PC-3 (cell line): ENCODE data around the gene MAP2K4. TPM values are rescaled to one million over a fixed set of nuclear protein-coding genes. Genes with fewer than 3 reads are reported as not detected.
A peak's percentile ranks its signal among the peaks of the same experiment; 100 is the strongest.
"Not testable (repeated sequence)": the region's sequence is repeated elsewhere in the genome, so short reads cannot be mapped to it uniquely, and the experiment has no call there.

Source experiments
- ATAC-seq: fragments of 200-7000 bp; cut with Tn5 transposase; 2 replicates; pipeline ENCODE4 v1.9.1; 2020; ENCODE audit warnings: mild to moderate bottlenecking, moderate library complexity
- Bru-seq: library from RNA; stranded (reverse); fragments of 400-500 nt; gene quantifications from one replicate; lab custom pipeline; 2021; lab: Mats Ljungman, UMichigan
- BruChase-seq, 2 experiments: library from RNA; stranded (reverse); fragments of 400-500 nt; gene quantifications; one replicate each; lab custom pipeline; 2021; lab: Mats Ljungman, UMichigan
- BruUV-seq: library from RNA; stranded (reverse); fragments of 400-500 nt; replicated peaks from 2 replicates; lab custom pipeline; 2021; lab: Mats Ljungman, UMichigan
- CTCF ChIA-PET: fragments of 300-600 bp; sonication (Branson Sonifier 250); formaldehyde crosslinking; loops from one replicate; lab custom pipeline; 2022; ENCODE audit warnings: antibody characterized with exemption; lab: Charles Lee
- POLR2A ChIA-PET: fragments of 300-600 bp; sonication (Branson Sonifier 250); formaldehyde crosslinking; loops from one replicate; lab custom pipeline; 2022; ENCODE audit warnings: antibody characterized with exemption; ENCODE audit not compliant: unreplicated experiment; lab: Charles Lee
- DNase-seq: peaks from one replicate; pipeline ENCODE4 v3.0.0-alpha.2; 2015
- H2AFZ ChIP-seq: fragments of 300-600 bp; sonication (generic); 2 replicates; pipeline ENCODE4 v1.6.0; 2016; ENCODE audit warnings: antibody characterized with exemption, low read length
- H3F3A ChIP-seq: fragments of 300-600 bp; sonication (generic); one replicate; pipeline ENCODE4 v1.6.0; 2017; ENCODE audit warnings: antibody characterized with exemption, low read length, control low read depth, mild to moderate bottlenecking; ENCODE audit not compliant: unreplicated experiment
- H3K27ac ChIP-seq: fragments of 300-600 bp; sonication (generic); 2 replicates; pipeline ENCODE4 v1.5.1; 2016; ENCODE audit warnings: mild to moderate bottlenecking, low read length
- H3K27me3 ChIP-seq: fragments of 300-600 bp; sonication (generic); 2 replicates; pipeline ENCODE4 v1.6.1; 2016; ENCODE audit warnings: low read length, mixed read lengths
- H3K36me3 ChIP-seq: fragments of 300-600 bp; sonication (generic); 2 replicates; pipeline ENCODE4 v1.6.1; 2016; ENCODE audit warnings: low read depth, mixed run types, low read length, mixed read lengths
- H3K4me1 ChIP-seq: fragments of 300-600 bp; sonication (generic); 2 replicates; pipeline ENCODE4 v1.5.1; 2016; ENCODE audit warnings: low read length; ENCODE audit not compliant: insufficient read depth
- H3K4me2 ChIP-seq: fragments of 300-600 bp; sonication (generic); 2 replicates; pipeline ENCODE4 v1.6.0; 2016; ENCODE audit warnings: low read length
- H3K4me3 ChIP-seq: fragments of 300-600 bp; sonication (generic); 2 replicates; pipeline ENCODE4 v1.5.1; 2016; ENCODE audit warnings: mild to moderate bottlenecking, low read length, mixed read lengths
- H3K79me2 ChIP-seq: fragments of 300-600 bp; sonication (generic); 2 replicates; pipeline ENCODE4 v1.6.1; 2017; ENCODE audit warnings: low read length, mixed read lengths
- H3K9ac ChIP-seq: fragments of 300-600 bp; sonication (generic); 2 replicates; pipeline ENCODE4 v1.6.0; 2016; ENCODE audit warnings: mild to moderate bottlenecking, low read length
- H3K9me2 ChIP-seq: fragments of 300-600 bp; sonication (generic); replicated peaks from 2 replicates; pipeline ENCODE4 v1.6.1; 2016; ENCODE audit warnings: mixed run types, low read length, mixed read lengths
- H3K9me3 ChIP-seq: fragments of 300-600 bp; sonication (generic); 2 replicates; pipeline ENCODE4 v1.6.1; 2016; ENCODE audit warnings: low read length, mixed read lengths
- H4K20me1 ChIP-seq: fragments of 300-600 bp; sonication (generic); 2 replicates; pipeline ENCODE4 v1.6.1; 2016; ENCODE audit warnings: low read length, mixed read lengths
- CTCF ChIP-seq: fragments of 300-600 bp; sonication (generic); conservative IDR thresholded peaks from 2 replicates; pipeline ENCODE4 v1.5.1; 2017; ENCODE audit warnings: antibody characterized with exemption, low read depth, mild to moderate bottlenecking, low read length
- EZH2 ChIP-seq: fragments of 300-600 bp; sonication (generic); IDR thresholded peaks from one replicate; pipeline ENCODE4 v1.6.1; 2017; ENCODE audit warnings: antibody characterized with exemption, mild to moderate bottlenecking, low read length; ENCODE audit not compliant: unreplicated experiment
- EZH2phosphoT487 ChIP-seq: fragments of 300-600 bp; sonication (generic); IDR thresholded peaks from 2 replicates; pipeline ENCODE4 v1.6.1; 2018; ENCODE audit warnings: mild to moderate bottlenecking, antibody characterized with exemption, low read length, borderline replicate concordance
- intact Hi-C: fragments of 100-400 bp; cut with micrococcal nuclease; formaldehyde crosslinking; loops from 2 replicates; pipeline ENCODE4 v1.9.0; 2023
- long read RNA-seq: library from polyadenylated mRNA; unstranded; transcript quantifications from one replicate; pipeline ENCODE4 v2.0.0, GENCODE V29; 2021; ENCODE audit not compliant: unreplicated experiment
- total RNA-seq: library from RNA; depleted of rRNA; stranded (reverse); fragments of >200 nt; gene quantifications from 2 replicates; pipeline ENCODE4 v1.2.3, GENCODE V29; 2014; rRNA removed

MAP2K4 gene
- total RNA-seq (33.9 and 35.5 TPM in 2 replicates), Bru-seq, nascent RNA (percentile 80 among the genes with signal in this experiment), BruChase-seq, experiment 1, labeled RNA remaining after a 6-hour chase (percentile 68 among the genes with signal in this experiment), BruChase-seq, experiment 2, labeled RNA remaining after a 2-hour chase (percentile 77 among the genes with signal in this experiment)
- long read RNA-seq, transcript MAP2K4-201 (11 exons, 3,826 nt): major isoform, 32 of 45 reads
- long read RNA-seq, partial matches to known transcripts: 2 of 45 reads
- long read RNA-seq, other reads (novel, unspliced or antisense): 6 of 45 reads

- no peaks in the 10 kb centered on the region for H3K36me3 ChIP-seq
- no peak for TF ChIP-seq EZH2phosphoT487
- TF ChIP-seq CTCF: no peak
- no peak for TF ChIP-seq EZH2
- H2AFZ ChIP-seq: peak within 1 kb of the TSS; percentile 81
- H3F3A ChIP-seq: peaks cover 3% of the 10 kb centered on the region
- H3K27me3 ChIP-seq: no peaks in the 10 kb centered on the region
- H3K4me3 ChIP-seq: peak within 1 kb of the TSS; percentile 83
- peak; percentile 93 for DNase-seq
- peaks cover 45% of the 10 kb centered on the region for H3K4me1 ChIP-seq
- H3K9ac ChIP-seq: peak within 1 kb of the TSS; percentile 83
- H3K79me2 ChIP-seq: peaks cover 49% of the 10 kb centered on the region
- CTCF ChIA-PET: interaction anchor here (0.6 kb wide), 1 partner anchor 24 kb away, joined by 3 read pairs; the partner anchor contains the start of gene ZNF18
- peak; percentile 88 for ATAC-seq
- POLR2A ChIA-PET: interaction anchor here (0.5 to 1.6 kb wide), 2 partner anchors 13 to 24 kb away, joined by 3 to 23 read pairs; partner anchors contain the start of gene ZNF18
- peak within 1 kb of the TSS; percentile 81 for H3K4me2 ChIP-seq
- intact Hi-C loops: no loop called here
- H3K9me2 ChIP-seq: no peaks in the 10 kb centered on the region
- no peaks in the 10 kb centered on the region for H3K9me3 ChIP-seq
- H3K27ac ChIP-seq: no peak within 1 kb of the TSS
- peaks cover 40% of the 10 kb centered on the region for H4K20me1 ChIP-seq
- BruUV-seq: no TSS peak
Observed at GRCh38 chr17:12020642-12021622, at the start of gene MAP2K4. Gene MAP2K4 (plus strand): TSS chr17:12020877. CDS start chr17:12020887, 10 bp downstream.

- H3K27ac ChIP-seq, H3K4me1 ChIP-seq, POLR2A ChIA-PET, CTCF ChIA-PET, H3K9me2 ChIP-seq, H3K79me2 ChIP-seq, H3K9ac ChIP-seq, H3K36me3 ChIP-seq, H3F3A ChIP-seq, H3K4me2 ChIP-seq, ATAC-seq, H3K4me3 ChIP-seq, H4K20me1 ChIP-seq, intact Hi-C loops, BruUV-seq, H3K9me3 ChIP-seq, DNase-seq, H3K27me3 ChIP-seq, H2AFZ ChIP-seq: not testable (repeated sequence)
Observed at GRCh38 chr17:11972741-11973140, 47.9 kb upstream of the MAP2K4 start.

- no peaks in the 10 kb centered on the region for H4K20me1 ChIP-seq
- no TSS peak for BruUV-seq
- no peaks in the 10 kb centered on the region for H3K27me3 ChIP-seq
- no peak overlapping the region for H3K4me2 ChIP-seq
- no peaks in the 10 kb centered on the region for H3F3A ChIP-seq
- ChIA-PET POLR2A (no interaction called here), CTCF (no interaction called here)
- no peaks in the 10 kb centered on the region for H3K9me2 ChIP-seq
- intact Hi-C loops: no loop called here
- no peak overlapping the region for H3K9ac ChIP-seq
- H3K27ac ChIP-seq: no peak overlapping the region
- no peaks in the 10 kb centered on the region for H3K79me2 ChIP-seq
- H3K36me3 ChIP-seq: 0 out of 2 replicates have a peak, but pooled peaks cover 2% of the 10 kb centered on the region
- H3K9me3 ChIP-seq: no peaks in the 10 kb centered on the region
- no peak for TF ChIP-seq EZH2phosphoT487
- no peak for TF ChIP-seq EZH2
- ATAC-seq (no peak), DNase-seq (no peak)
- no peak overlapping the region for H2AFZ ChIP-seq
- H3K4me1 ChIP-seq: no peaks in the 10 kb centered on the region
- no peak overlapping the region for H3K4me3 ChIP-seq
Observed at GRCh38 chr17:11979795-11980194, 40.9 kb upstream of the MAP2K4 start.
